ENCODE data around the gene SNX7.
A peak's percentile ranks its signal among the peaks of the same experiment; 100 is the strongest.

Gene SNX7

GRCh38 chr1:98781906-98782305 lies 120.4 kb downstream of the SNX7 start:
- no peak for DNase-seq

DNA sequence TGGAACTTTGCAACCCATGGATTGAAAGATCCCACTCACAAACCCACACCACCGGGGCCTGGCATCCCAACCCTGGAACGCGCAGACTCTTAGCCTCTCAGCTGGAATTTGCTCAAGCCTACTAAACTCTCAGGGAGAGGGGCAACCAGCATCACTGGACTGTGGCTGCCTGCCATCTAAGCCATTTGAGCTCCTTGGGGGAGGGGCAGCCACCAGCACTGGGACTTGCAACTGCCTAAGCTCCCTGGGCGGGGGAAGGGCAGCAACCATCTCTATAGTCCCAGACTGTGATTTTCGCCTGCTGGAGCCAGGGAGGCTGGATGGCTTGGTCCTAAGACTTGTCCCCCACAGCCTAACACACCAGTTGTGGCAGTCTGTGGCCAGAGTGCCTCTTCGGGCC lies 122.3 kb downstream of the SNX7 start:
- no peak for DNase-seq

GRCh38 chr1:98791498-98791897 lies 130.0 kb downstream of the SNX7 start:
- DNase-seq = no peak

GRCh38 chr1:98792123-98792522 lies 130.6 kb downstream of the SNX7 start:
- DNase-seq = no peak

DNA sequence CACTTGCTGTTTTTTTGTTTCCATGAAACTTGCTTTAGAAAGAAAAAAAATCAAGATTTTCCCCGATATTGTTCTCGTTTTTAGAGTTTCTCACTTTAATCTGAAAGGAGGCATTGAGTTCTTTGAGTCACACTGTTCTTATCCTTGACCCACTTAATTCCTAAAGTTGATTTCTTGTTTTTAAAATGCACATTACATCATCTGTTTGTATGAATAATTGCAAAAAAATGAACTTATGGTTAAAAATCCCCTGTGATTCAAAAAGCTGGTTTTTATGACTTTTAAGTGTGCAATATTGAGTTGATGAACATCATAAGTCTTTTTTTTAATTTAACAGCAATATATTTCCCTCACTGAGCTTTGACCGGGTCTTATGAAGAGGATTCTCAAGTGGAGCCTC lies 131.6 kb downstream of the SNX7 start:
- DNase-seq = no peak

- DNase-seq = peak; percentile 42
Observed at GRCh38 chr1:98794196-98794886, 132.8 kb downstream of the SNX7 start.

DNA sequence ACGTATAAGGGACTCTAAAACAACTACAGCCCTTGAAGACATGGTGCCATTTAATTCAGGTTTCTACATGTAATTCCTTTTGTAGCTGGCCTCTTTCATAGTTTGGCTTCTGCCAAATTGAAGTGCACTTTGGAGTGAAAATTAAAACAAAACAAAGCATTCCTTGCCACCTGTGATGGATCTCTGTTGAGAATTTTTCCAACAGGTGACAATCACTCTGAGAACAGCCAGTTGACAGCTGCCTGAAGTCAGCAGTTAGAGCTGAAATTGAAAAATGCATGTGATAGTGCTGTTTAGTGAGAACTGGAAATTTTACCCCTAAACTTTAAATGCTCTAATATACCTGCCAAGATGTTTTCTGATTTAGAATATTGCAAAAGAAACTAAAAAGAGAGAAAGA lies 134.5 kb downstream of the SNX7 start:
- DNase-seq = no peak

DNA sequence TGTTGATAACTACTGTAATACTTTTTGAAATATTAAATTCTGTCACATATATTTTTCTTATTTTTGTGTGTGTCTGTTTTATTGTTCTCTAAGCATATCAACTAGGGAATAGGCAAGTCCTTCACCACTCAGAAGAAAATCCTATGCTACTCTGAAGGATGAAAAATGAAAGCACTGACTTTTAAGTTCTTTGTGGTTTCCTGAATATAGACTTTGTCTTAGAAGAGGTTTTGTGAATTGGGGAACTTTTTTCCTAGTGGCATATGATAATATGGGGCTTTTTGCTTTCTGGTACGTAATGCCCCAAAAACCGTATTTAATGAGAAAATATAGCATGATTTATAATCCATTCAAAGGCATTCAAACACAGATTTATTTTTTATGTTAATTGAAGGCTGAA lies 136.0 kb downstream of the SNX7 start:
- DNase-seq = no peak
